ENCODE data around the gene ARMC2.

ARMC2 gene

DNA sequence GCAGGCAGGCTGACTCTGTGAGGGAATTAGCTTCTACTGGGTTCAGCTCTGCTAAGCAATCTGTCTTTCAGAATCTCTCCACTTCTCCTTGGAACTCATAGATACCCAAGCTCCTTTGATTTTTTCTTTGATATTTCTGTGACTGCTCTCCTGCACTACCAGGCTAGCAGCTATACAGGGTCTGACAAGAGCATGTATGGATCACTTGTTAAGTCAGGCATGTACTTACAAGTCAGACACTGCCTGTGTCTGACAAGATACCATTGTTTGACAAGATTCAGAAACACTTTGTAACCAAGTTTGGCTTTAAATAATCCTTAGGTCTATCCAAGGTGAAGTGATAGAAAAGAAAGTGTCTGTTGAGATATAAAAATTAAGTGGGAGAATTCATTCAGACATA is 167.0 kb downstream of the ARMC2 start:
- DNase-seq (ENCODE audit: low read depth in 2 of 2), result no peak

DNA sequence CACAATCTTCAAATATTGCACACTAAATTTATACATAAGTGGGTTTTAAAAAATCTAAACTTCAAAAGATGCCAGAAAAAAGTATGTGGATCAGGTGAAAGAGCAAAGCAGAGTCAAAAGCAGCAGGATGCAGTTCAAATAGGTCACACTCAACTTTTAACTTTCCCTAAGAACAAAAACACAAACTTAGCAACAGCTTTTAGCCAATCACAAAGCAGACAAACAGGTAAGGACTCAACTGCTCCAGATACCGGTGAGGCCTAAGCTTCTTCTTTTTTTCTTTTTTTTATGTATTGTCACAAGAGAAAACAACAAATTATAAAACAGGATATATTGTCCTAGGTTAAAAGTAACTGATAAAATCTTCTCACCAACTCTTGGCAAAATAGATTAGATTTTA is 171.7 kb downstream of the ARMC2 start:
- DNase-seq (ENCODE audit: low read depth in 2 of 2), result no peak

DNA sequence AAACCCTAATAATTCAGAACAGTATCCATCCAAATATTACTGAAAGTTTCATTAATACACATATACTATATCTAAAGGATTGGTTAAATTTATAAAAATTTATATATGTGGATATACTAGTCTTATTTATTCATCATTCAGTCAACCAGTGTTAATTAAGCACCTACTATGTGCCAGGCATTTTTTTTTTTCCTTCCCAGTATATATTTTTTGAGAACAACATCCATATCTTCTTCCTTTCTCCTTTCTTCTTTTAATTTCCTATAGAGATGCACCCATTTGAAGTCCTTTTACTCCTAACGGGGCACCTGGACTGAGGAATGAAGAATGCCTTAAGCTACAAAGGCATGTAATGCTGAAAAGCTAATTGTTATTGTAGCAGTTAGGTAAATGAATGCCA is 173.6 kb downstream of the ARMC2 start:
- DNase-seq (ENCODE audit: low read depth in 2 of 2), result no peak

DNA sequence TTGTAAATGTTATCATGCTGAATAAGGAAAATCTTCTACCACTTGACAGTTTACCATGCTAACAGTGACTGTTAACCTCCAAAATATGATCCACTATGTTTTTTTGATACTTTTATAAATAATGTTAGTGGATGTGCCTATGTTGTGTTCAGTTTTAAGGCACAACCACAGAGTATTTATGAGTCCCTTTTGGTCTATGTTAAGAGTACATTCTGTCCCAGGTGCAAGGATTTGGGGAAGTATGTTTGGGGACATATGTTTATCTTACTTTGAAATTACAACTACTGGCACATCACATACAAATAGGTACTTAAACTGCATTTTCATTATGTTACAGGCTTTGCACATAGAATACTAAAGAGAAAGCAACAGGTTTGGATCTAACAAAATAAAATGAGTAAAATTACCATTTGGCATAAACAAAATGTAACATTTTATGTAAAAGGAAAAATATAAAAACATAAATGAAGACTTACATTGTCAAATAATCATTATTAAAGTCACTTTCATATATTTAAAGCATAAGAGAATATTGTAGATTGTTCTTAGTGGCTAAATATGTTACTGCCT is 175.2 kb downstream of the ARMC2 start:
- DNase-seq (ENCODE audit: low read depth in 2 of 2), result no peak

Measured in stimulated activated CD4-positive, alpha-beta T cell treated with anti-CD3 and anti-CD28 coated beads, Interleukin-4, amount 100 ng/mL, for 48 hours (primary cell).